ENCODE data around the gene KRT16. TPM values are rescaled to one million over a fixed set of nuclear protein-coding genes. Genes with fewer than 3 reads are reported as not detected.
"Not testable (repeated sequence)": the region's sequence is repeated elsewhere in the genome, so short reads cannot be mapped to it uniquely, and the experiment has no call there.

KRT16 gene
- total RNA-seq, 2 experiments from 2014 or later: not detected

DNA sequence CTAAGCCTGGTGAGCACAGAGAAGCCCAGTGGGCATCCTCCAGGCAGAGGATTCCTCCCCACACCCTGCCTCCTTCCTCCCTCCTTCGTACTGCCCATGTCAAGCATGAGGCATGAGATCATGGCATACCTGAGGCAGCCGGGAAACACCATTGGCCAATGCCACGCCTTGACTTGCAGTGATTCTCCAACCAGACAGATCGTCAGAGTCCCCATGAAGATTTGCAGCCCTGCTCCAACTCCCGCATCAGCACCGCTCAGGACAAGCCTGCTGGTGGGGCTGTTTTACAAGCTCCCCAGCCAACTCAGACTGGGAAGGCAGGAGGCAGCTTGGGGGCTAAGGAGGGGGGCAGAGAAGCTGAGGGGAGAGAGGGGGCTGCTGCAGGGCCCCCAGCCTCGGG is 2.9 kb upstream of the KRT16 start:
- no peaks in the 10 kb centered on the region for H3K27me3 Mint-ChIP-seq
- no peak for ATAC-seq (ENCODE audit: poor library complexity)
- H3K4me3 ChIP-seq (ENCODE audit: low read length): no peak overlapping the region
- H3K36me3 Mint-ChIP-seq (ENCODE audit: low read depth): no peaks in the 10 kb centered on the region
- intact Hi-C loops (cut with DNase I, micrococcal nuclease): no loop called here
- H3K4me1 Mint-ChIP-seq (ENCODE audit: low read depth): no peaks in the 10 kb centered on the region
- H3K36me3 ChIP-seq (ENCODE audit: insufficient read depth, low read length): no peaks in the 10 kb centered on the region
- ChIA-PET CTCF (no interaction called here), POLR2A (no interaction called here)
- H3K4me1 ChIP-seq (ENCODE audit: insufficient read depth, low read length): no peaks in the 10 kb centered on the region
- no peaks in the 10 kb centered on the region for H3K9me3 ChIP-seq (ENCODE audit: control insufficient read depth in 1 of 2, insufficient read depth in 1 of 2, low read length in 2 of 2)
- H3K27ac Mint-ChIP-seq: no peak overlapping the region
- no peak for DNase-seq
- no peak overlapping the region for H3K4me3 Mint-ChIP-seq
- peaks cover 0 to 2% of the 10 kb centered on the region in 2 experiments for H3K27me3 ChIP-seq (ENCODE audit: control insufficient read depth in 1 of 2, insufficient read depth in 2 of 2, low read length in 2 of 2)
- TF ChIP-seq, protein P1, sequence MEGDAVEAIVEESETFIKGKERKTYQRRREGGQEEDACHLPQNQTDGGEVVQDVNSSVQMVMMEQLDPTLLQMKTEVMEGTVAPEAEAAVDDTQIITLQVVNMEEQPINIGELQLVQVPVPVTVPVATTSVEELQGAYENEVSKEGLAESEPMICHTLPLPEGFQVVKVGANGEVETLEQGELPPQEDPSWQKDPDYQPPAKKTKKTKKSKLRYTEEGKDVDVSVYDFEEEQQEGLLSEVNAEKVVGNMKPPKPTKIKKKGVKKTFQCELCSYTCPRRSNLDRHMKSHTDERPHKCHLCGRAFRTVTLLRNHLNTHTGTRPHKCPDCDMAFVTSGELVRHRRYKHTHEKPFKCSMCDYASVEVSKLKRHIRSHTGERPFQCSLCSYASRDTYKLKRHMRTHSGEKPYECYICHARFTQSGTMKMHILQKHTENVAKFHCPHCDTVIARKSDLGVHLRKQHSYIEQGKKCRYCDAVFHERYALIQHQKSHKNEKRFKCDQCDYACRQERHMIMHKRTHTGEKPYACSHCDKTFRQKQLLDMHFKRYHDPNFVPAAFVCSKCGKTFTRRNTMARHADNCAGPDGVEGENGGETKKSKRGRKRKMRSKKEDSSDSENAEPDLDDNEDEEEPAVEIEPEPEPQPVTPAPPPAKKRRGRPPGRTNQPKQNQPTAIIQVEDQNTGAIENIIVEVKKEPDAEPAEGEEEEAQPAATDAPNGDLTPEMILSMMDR (IDR thresholded peaks at IDR 0.05): no peak
- H3K27ac ChIP-seq (ENCODE audit: low read depth in 1 of 2, low read length in 2 of 2): no peak overlapping the region
- H3K9me3 Mint-ChIP-seq: no peaks in the 10 kb centered on the region

- H3K36me3 ChIP-seq (ENCODE audit: insufficient read depth, low read length); DNase-seq; H3K27me3 Mint-ChIP-seq; H3K9me3 ChIP-seq (ENCODE audit: control insufficient read depth in 1 of 2, insufficient read depth in 1 of 2, low read length in 2 of 2); H3K9me3 Mint-ChIP-seq; ATAC-seq (ENCODE audit: poor library complexity); H3K4me1 ChIP-seq (ENCODE audit: insufficient read depth, low read length); H3K4me3 ChIP-seq (ENCODE audit: low read length); H3K36me3 Mint-ChIP-seq (ENCODE audit: low read depth); H3K27ac ChIP-seq (ENCODE audit: low read depth in 1 of 2, low read length in 2 of 2); H3K27me3 ChIP-seq (ENCODE audit: control insufficient read depth in 1 of 2, insufficient read depth in 2 of 2, low read length in 2 of 2); CTCF ChIA-PET; POLR2A ChIA-PET; intact Hi-C loops (cut with DNase I, micrococcal nuclease); H3K4me3 Mint-ChIP-seq; H3K4me1 Mint-ChIP-seq (ENCODE audit: low read depth); H3K27ac Mint-ChIP-seq: not testable (repeated sequence)
Observed at GRCh38 chr17:41614767-41615166, 2.2 kb upstream of the KRT16 start.

DNA sequence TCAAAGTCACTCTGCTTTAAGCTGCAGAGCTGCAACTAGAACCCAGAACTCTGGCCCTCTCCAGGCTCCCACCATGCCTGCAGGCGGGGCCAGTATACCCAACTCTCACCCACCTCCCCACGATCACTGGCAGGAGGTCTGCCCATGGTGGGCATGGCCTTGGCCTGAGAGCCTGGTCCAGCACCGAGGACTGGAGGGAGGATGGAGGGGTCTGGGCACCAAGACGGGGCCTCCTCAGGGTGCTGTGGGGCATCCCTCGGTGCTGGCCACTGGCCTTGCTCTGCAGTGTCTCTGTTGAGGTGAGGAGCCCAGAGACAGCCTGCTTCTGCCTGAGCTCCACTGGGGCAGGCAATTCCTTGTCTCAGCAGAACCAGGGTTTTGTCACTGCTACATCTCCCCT is 1.5 kb upstream of the KRT16 start:
- peaks cover 10% of the 10 kb centered on the region for H3K27me3 Mint-ChIP-seq
- H3K36me3 ChIP-seq (ENCODE audit: insufficient read depth, low read length): no peaks in the 10 kb centered on the region
- CTCF ChIA-PET: no interaction called here

More for the DNA sequence above, 1.5 kb upstream of the KRT16 start:
- no peaks in the 10 kb centered on the region for H3K9me3 ChIP-seq (ENCODE audit: control insufficient read depth in 1 of 2, insufficient read depth in 1 of 2, low read length in 2 of 2)
- H3K9me3 Mint-ChIP-seq: no peaks in the 10 kb centered on the region
- POLR2A ChIA-PET: no interaction called here
- intact Hi-C loops (cut with DNase I, micrococcal nuclease): no loop called here
- H3K4me3 ChIP-seq (ENCODE audit: low read length): no peak overlapping the region
- peaks cover 0 to 2% of the 10 kb centered on the region in 2 experiments for H3K27me3 ChIP-seq (ENCODE audit: control insufficient read depth in 1 of 2, insufficient read depth in 2 of 2, low read length in 2 of 2)
- H3K27ac Mint-ChIP-seq: no peak overlapping the region
- ATAC-seq (ENCODE audit: poor library complexity): no peak
- H3K4me1 ChIP-seq (ENCODE audit: insufficient read depth, low read length): no peaks in the 10 kb centered on the region
- H3K4me3 Mint-ChIP-seq: no peak overlapping the region
- no peak overlapping the region for H3K27ac ChIP-seq (ENCODE audit: low read depth in 1 of 2, low read length in 2 of 2)
- TF ChIP-seq, protein P1 (IDR thresholded peaks at IDR 0.05): no peak
- H3K4me1 Mint-ChIP-seq (ENCODE audit: low read depth): no peaks in the 10 kb centered on the region
- no peak for DNase-seq
- no peaks in the 10 kb centered on the region for H3K36me3 Mint-ChIP-seq (ENCODE audit: low read depth)

All from CD4-positive, alpha-beta T cell (primary cell).